A549 (cell line): Measurements from ENCODE around the gene VAPA.

Experiments used
- KDM5A ChIP-seq: fragments of 200-600 bp; sonication (generic); IDR thresholded peaks from 2 replicates; pipeline ENCODE4 v1.6.1; 2016; ENCODE audit warnings: antibody characterized with exemption, mild to moderate bottlenecking
- MYC ChIP-seq: IDR thresholded peaks from 2 replicates; pipeline ENCODE4 v1.6.1; 2012; ENCODE audit warnings: mild to moderate bottlenecking, inconsistent platforms, low read length, improper control_type of control experiment, borderline replicate concordance
- NR3C1 ChIP-seq: fragments of >200 bp; sonication (Bioruptor Twin); formaldehyde crosslinking; IDR thresholded peaks from 3 replicates; pipeline ENCODE4 v1.6.1; 2017
- RAD21 ChIP-seq, 2 experiments: fragments of >200 bp in 1 of 2; sonication (Bioruptor Twin) in 1 of 2; formaldehyde crosslinking in 1 of 2; IDR thresholded peaks in 1 of 2; conservative IDR thresholded peaks in 1 of 2; 2 replicates in 1 of 2; 3 replicates in 1 of 2; pipeline ENCODE4 v1.6.1; 2012 to 2018; ENCODE audit warnings: inconsistent platforms in 1 of 2
- RCOR1 ChIP-seq: fragments of 150-350 bp; IDR thresholded peaks from 2 replicates; pipeline ENCODE4 v1.6.1; 2014; ENCODE audit warnings: antibody characterized with exemption, low read length, low read depth
- TF ChIP-seq, protein P1 (sequence below): fragments of 200-600 bp; sonication (generic); IDR thresholded peaks from 2 replicates; pipeline ENCODE4 v1.6.1; 2016; ENCODE audit warnings: antibody characterized with exemption, mild to moderate bottlenecking, moderate library complexity
- TF ChIP-seq, protein P2 (sequence below): fragments of >200 bp; sonication (Bioruptor Twin); formaldehyde crosslinking; IDR thresholded peaks from 3 replicates; pipeline ENCODE4 v1.5.1; 2016

DNA sequence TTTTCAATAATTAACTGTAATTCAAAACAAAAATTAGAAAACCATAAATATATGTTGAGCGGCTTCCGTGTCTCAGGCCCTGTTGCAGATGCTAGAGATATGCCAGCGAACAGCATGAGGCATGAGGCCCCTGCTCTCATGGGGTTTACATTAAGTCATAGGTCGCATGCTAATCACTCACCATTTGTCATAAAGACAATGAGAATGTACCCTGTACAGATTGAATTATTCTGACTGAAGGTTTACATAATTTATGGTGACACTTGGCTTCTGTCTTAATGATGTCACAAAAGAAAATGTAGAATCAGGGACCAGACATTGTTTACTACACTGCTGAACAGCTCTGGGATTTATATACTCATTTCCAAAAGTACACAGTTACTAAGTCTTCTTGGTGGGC lies 5.9 kb upstream of the VAPA start:
- no peak for TF ChIP-seq RCOR1
- no peak for TF ChIP-seq NR3C1
- no peak for TF ChIP-seq RAD21 (conservative IDR thresholded peaks at IDR 0.05 in 1 of 2, IDR thresholded peaks at IDR 0.05 in 1 of 2)
- TF ChIP-seq, protein P1, sequence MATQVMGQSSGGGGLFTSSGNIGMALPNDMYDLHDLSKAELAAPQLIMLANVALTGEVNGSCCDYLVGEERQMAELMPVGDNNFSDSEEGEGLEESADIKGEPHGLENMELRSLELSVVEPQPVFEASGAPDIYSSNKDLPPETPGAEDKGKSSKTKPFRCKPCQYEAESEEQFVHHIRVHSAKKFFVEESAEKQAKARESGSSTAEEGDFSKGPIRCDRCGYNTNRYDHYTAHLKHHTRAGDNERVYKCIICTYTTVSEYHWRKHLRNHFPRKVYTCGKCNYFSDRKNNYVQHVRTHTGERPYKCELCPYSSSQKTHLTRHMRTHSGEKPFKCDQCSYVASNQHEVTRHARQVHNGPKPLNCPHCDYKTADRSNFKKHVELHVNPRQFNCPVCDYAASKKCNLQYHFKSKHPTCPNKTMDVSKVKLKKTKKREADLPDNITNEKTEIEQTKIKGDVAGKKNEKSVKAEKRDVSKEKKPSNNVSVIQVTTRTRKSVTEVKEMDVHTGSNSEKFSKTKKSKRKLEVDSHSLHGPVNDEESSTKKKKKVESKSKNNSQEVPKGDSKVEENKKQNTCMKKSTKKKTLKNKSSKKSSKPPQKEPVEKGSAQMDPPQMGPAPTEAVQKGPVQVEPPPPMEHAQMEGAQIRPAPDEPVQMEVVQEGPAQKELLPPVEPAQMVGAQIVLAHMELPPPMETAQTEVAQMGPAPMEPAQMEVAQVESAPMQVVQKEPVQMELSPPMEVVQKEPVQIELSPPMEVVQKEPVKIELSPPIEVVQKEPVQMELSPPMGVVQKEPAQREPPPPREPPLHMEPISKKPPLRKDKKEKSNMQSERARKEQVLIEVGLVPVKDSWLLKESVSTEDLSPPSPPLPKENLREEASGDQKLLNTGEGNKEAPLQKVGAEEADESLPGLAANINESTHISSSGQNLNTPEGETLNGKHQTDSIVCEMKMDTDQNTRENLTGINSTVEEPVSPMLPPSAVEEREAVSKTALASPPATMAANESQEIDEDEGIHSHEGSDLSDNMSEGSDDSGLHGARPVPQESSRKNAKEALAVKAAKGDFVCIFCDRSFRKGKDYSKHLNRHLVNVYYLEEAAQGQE = no peak
- no peak for TF ChIP-seq MYC
- TF ChIP-seq, protein P2, sequence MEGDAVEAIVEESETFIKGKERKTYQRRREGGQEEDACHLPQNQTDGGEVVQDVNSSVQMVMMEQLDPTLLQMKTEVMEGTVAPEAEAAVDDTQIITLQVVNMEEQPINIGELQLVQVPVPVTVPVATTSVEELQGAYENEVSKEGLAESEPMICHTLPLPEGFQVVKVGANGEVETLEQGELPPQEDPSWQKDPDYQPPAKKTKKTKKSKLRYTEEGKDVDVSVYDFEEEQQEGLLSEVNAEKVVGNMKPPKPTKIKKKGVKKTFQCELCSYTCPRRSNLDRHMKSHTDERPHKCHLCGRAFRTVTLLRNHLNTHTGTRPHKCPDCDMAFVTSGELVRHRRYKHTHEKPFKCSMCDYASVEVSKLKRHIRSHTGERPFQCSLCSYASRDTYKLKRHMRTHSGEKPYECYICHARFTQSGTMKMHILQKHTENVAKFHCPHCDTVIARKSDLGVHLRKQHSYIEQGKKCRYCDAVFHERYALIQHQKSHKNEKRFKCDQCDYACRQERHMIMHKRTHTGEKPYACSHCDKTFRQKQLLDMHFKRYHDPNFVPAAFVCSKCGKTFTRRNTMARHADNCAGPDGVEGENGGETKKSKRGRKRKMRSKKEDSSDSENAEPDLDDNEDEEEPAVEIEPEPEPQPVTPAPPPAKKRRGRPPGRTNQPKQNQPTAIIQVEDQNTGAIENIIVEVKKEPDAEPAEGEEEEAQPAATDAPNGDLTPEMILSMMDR = no peak
- TF ChIP-seq KDM5A = no peak
